GM18508 (cell line): ENCODE data around the gene MTIF2.
A peak's percentile ranks its signal among the peaks of the same experiment; 100 is the strongest.
"Not testable (repeated sequence)": the region's sequence is repeated elsewhere in the genome, so short reads cannot be mapped to it uniquely, and the experiment has no call there.

Source experiments
- ATAC-seq: cut with Tn5 transposase; IDR thresholded peaks from one replicate; pipeline ENCODE4 v1.9.1; 2021; ENCODE audit warnings: moderate number of reproducible peaks; ENCODE audit not compliant: insufficient read depth, unreplicated experiment

The MTIF2 gene

GRCh38 chr2:55268907-55269644 is at the start of gene MTIF2:
TSS of gene MTIF2 (minus strand) at chr2:55269231. CDS start at chr2:55263858, 5,373 bp downstream.
- peak; percentile 86 for ATAC-seq

- no peak for ATAC-seq
Measured at GRCh38 chr2:55314985-55315384, 46.0 kb upstream of the MTIF2 start.

- peak; percentile 90 for ATAC-seq
Measured at GRCh38 chr2:55311444-55311870, 42.4 kb upstream of the MTIF2 start.

GRCh38 chr2:55309446-55309845 is 40.4 kb upstream of the MTIF2 start:
- no peak for ATAC-seq

- ATAC-seq: peak; percentile 75
Measured at GRCh38 chr2:55302241-55302640, 33.2 kb upstream of the MTIF2 start.

GRCh38 chr2:55301277-55301676 is 32.2 kb upstream of the MTIF2 start:
- ATAC-seq: no peak

- ATAC-seq: no peak
Measured at GRCh38 chr2:55296393-55296792, 27.4 kb upstream of the MTIF2 start.

- ATAC-seq: no peak
Measured at GRCh38 chr2:55283083-55283482, 14.1 kb upstream of the MTIF2 start.

- peak; percentile 87 for ATAC-seq
Measured at GRCh38 chr2:55282110-55282917, 13.3 kb upstream of the MTIF2 start.

- ATAC-seq: not testable (repeated sequence)
Measured at GRCh38 chr2:55280851-55281546, 12.0 kb upstream of the MTIF2 start.

GRCh38 chr2:55279859-55280424 is 10.9 kb upstream of the MTIF2 start:
- not testable (repeated sequence) for ATAC-seq

GRCh38 chr2:55279214-55279835 is 10.3 kb upstream of the MTIF2 start:
- not testable (repeated sequence) for ATAC-seq

GRCh38 chr2:55277310-55277709 is 8.3 kb upstream of the MTIF2 start:
- ATAC-seq: no peak

GRCh38 chr2:55274346-55274745 is 5.3 kb upstream of the MTIF2 start:
- ATAC-seq: not testable (repeated sequence)

- no peak for ATAC-seq
Measured at GRCh38 chr2:55269645-55269990, 587 bp upstream of the MTIF2 start.

GRCh38 chr2:55268288-55268906 is 634 bp downstream of the MTIF2 start:
- ATAC-seq: no peak

GRCh38 chr2:55259586-55259985 is 9.4 kb downstream of the MTIF2 start:
- not testable (repeated sequence) for ATAC-seq

- ATAC-seq: no peak
Measured at GRCh38 chr2:55252832-55253231, 16.2 kb downstream of the MTIF2 start.

- no peak for ATAC-seq
Measured at GRCh38 chr2:55247025-55247424, 22.0 kb downstream of the MTIF2 start.

- ATAC-seq: no peak
Measured at GRCh38 chr2:55245411-55245810, 23.6 kb downstream of the MTIF2 start.
